ENCODE measurements around the gene SLC22A31. TPM values are rescaled to one million over a fixed set of nuclear protein-coding genes. Genes with fewer than 3 reads are reported as not detected.

The SLC22A31 gene
- polyA plus RNA-seq, 1 of the 3 experiments (the other 2 are of a cell fraction): 0.07 TPM

- H3K4me1 ChIP-seq (ENCODE audit: control insufficient read depth in 1 of 2, insufficient read depth in 2 of 2, low read depth in 1 of 2, low read length in 1 of 2): peaks cover 0 to 4% of the 10 kb centered on the region in 2 experiments; a peak in 2 of 4 replicates
- no peak overlapping the region for H3K27ac ChIP-seq (ENCODE audit: low read depth in 2 of 2, low read length in 1 of 2)
- H3K36me3 ChIP-seq (replicated peaks in 1 of 2; ENCODE audit: control insufficient read depth in 1 of 2, insufficient read depth in 2 of 2, low read length in 1 of 2): no peaks in the 10 kb centered on the region
- no peaks in the 10 kb centered on the region for H3K27me3 ChIP-seq (ENCODE audit: insufficient read depth)
- CTCF ChIA-PET: interaction anchor here (0.8 kb wide), 1 partner anchor 461 kb away, joined by 3 read pairs; no protein-coding TSS in a partner anchor
- 100% methylated on average over 2 of the region's 5 CpGs for WGBS (ENCODE audit: low lambda C conversion rate)
- H3K9me3 ChIP-seq: no peaks in the 10 kb centered on the region
- no peak overlapping the region for H2AFZ ChIP-seq (ENCODE audit: low read depth)
- DNase-seq: no peak
- 0 out of 2 replicates have a peak, but pooled peaks cover 8% of the 10 kb centered on the region for H3K79me2 ChIP-seq (ENCODE audit: insufficient read depth)
- no peaks in the 10 kb centered on the region for H4K20me1 ChIP-seq (ENCODE audit: insufficient read depth)
- H3K9me2 ChIP-seq: no peaks in the 10 kb centered on the region
- POLR2A ChIA-PET: no interaction called here
- H3K4me2 ChIP-seq: no peak overlapping the region
- H3K9ac ChIP-seq: no peak overlapping the region
- no peak overlapping the region for H3K4me3 ChIP-seq (ENCODE audit: low read depth in 2 of 2, low read length in 1 of 2)
- no peak for TF ChIP-seq TCF12 (IDR thresholded peaks at IDR 0.05)
- no peak for TF ChIP-seq GABPA (IDR thresholded peaks at IDR 0.05; ENCODE audit: low read depth)
- no peak for TF ChIP-seq ELF1 (IDR thresholded peaks at IDR 0.05)
- no peak for TF ChIP-seq CTCF (IDR thresholded peaks at IDR 0.05)
- no peak for TF ChIP-seq FOXJ3 (CRISPR knock-in tag; IDR thresholded peaks at IDR 0.05)
- TF ChIP-seq RAD21 (IDR thresholded peaks at IDR 0.05; ENCODE audit: low read length): no peak
- no peak for TF ChIP-seq IRF3 (IDR thresholded peaks at IDR 0.05; ENCODE audit: low read depth, low read length)
- no peak for TF ChIP-seq MEF2A (IDR thresholded peaks at IDR 0.05; ENCODE audit: borderline replicate concordance, low read depth)
- TF ChIP-seq NFIC (IDR thresholded peaks at IDR 0.05; ENCODE audit: borderline replicate concordance): no peak
- TF ChIP-seq REST (IDR thresholded peaks at IDR 0.05; ENCODE audit: low read depth, low read length): no peak
- TF ChIP-seq NRF1 (IDR thresholded peaks at IDR 0.05; ENCODE audit: low read depth, low read length): no peak
- TF ChIP-seq TEAD4 (IDR thresholded peaks at IDR 0.05; ENCODE audit: borderline replicate concordance, insufficient read depth): no peak
- no peak for TF ChIP-seq FOXM1 (IDR thresholded peaks at IDR 0.05; ENCODE audit: low read depth)
- peaks cover 9% of the 10 kb centered on the region for H3F3A ChIP-seq (replicated peaks; ENCODE audit: insufficient read depth)
Observed at GRCh38 chr16:89243664-89244063, 43.3 kb upstream of the SLC22A31 start.

Data from SK-N-SH (cell line).